GM12878 (cell line): Measurements from ENCODE around the gene PRMT2. TPM values are rescaled to one million over a fixed set of nuclear protein-coding genes. Genes with fewer than 3 reads are reported as not detected.

Source experiments
- ATAC-seq: fragments of 200-7000 bp; cut with Tn5 transposase; 3 replicates; pipeline ENCODE4 v1.9.1; 2020; ENCODE audit warnings: mild to moderate bottlenecking, moderate library complexity
- BruUV-seq: library from RNA; stranded (reverse); fragments of 400-500 nt; replicated peaks from 2 replicates; lab custom pipeline; 2021; lab: Mats Ljungman, UMichigan
- CTCF ChIA-PET: fragments of 300-600 bp; sonication (Branson Sonifier 250); formaldehyde crosslinking; extraction: SDS; loops from one replicate; lab custom pipeline; 2021; ENCODE audit warnings: inconsistent platforms; lab: Yijun Ruan, JAX
- POLR2A ChIA-PET: fragments of 350-600 bp; formaldehyde crosslinking; extraction: SDS; loops from one replicate; lab custom pipeline; 2021; ENCODE audit warnings: inconsistent platforms; lab: Charles Lee
- RAD21 ChIA-PET: fragments of 300-600 bp; sonication (Branson Sonifier 250); formaldehyde crosslinking; loops from one replicate; lab custom pipeline; 2023; ENCODE audit warnings: antibody characterized with exemption; ENCODE audit not compliant: unreplicated experiment; lab: Charles Lee
- SMC1A ChIA-PET: fragments of 300-600 bp; sonication (Branson Sonifier 250); formaldehyde crosslinking; loops from one replicate; lab custom pipeline; 2023; ENCODE audit not compliant: unreplicated experiment, uncharacterized antibody; lab: Charles Lee
- DNase-seq: peaks from one replicate; pipeline ENCODE4 v3.0.0-alpha.2; 2011; ENCODE audit warnings: low read depth, low spot score
- FAIRE-seq: peaks from 3 replicates; lab custom pipeline; 2011; peaks lifted over from hg19 to GRCh38; lab: Jason Lieb, UNC
- H2AFZ ChIP-seq: 2 replicates; pipeline ENCODE4 v1.6.0; 2011; ENCODE audit warnings: low read depth, low read length, control low read depth; ENCODE audit not compliant: control insufficient read depth
- H3K27ac ChIP-seq: 2 replicates; pipeline ENCODE4 v1.5.1; 2011; ENCODE audit warnings: control low read depth; ENCODE audit not compliant: control insufficient read depth, insufficient read depth
- H3K27me3 ChIP-seq, 2 experiments: replicated peaks in 1 of 2; 2 replicates each; pipeline versions ENCODE4 v1.6.0 to v1.6.1; 2011; ENCODE audit warnings: low read length in 1 of 2; ENCODE audit not compliant: control insufficient read depth in 2 of 2, insufficient read depth in 2 of 2
- H3K36me3 ChIP-seq, 2 experiments: 2 replicates each; pipeline ENCODE4 v1.5.1; 2011; ENCODE audit warnings: low read length in 1 of 2; ENCODE audit not compliant: control insufficient read depth in 2 of 2, insufficient read depth in 2 of 2
- H3K4me1 ChIP-seq: 2 replicates; pipeline ENCODE4 v1.6.1; 2011; ENCODE audit warnings: mild to moderate bottlenecking, low read length, moderate library complexity, mixed read lengths; ENCODE audit not compliant: control insufficient read depth, insufficient read depth
- H3K4me2 ChIP-seq: 2 replicates; pipeline ENCODE4 v1.6.0; 2011; ENCODE audit warnings: control low read depth; ENCODE audit not compliant: control insufficient read depth, insufficient read depth
- H3K4me3 ChIP-seq: fragments of 200-600 bp; sonication (generic); 2 replicates; pipeline ENCODE4 v1.5.1; 2016
- H3K79me2 ChIP-seq: 2 replicates; pipeline ENCODE4 v1.6.0; 2011; ENCODE audit warnings: low read length; ENCODE audit not compliant: control insufficient read depth, insufficient read depth
- H3K9ac ChIP-seq: 2 replicates; pipeline ENCODE4 v1.8.0; 2011; ENCODE audit warnings: low read length, control low read depth, mixed read lengths; ENCODE audit not compliant: control insufficient read depth, insufficient read depth
- H3K9me3 ChIP-seq: replicated peaks from 3 replicates; pipeline ENCODE4 v1.5.1; 2011; ENCODE audit warnings: mild to moderate bottlenecking, low read length; ENCODE audit not compliant: control insufficient read depth, insufficient read depth
- H4K20me1 ChIP-seq: 2 replicates; pipeline ENCODE4 v1.6.0; 2011; ENCODE audit not compliant: control insufficient read depth, insufficient read depth
- E4F1 ChIP-seq: fragments of 450-650 bp; IDR thresholded peaks from 2 replicates; pipeline ENCODE4 v1.6.1; 2018; ENCODE audit warnings: borderline replicate concordance, mild to moderate bottlenecking; ENCODE audit not compliant: partially characterized antibody
- ESRRA ChIP-seq: IDR thresholded peaks from 2 replicates; pipeline ENCODE4 v1.6.1; 2012; ENCODE audit warnings: mild to moderate bottlenecking, low read length, improper control_type of control experiment
- JUNB ChIP-seq: IDR thresholded peaks from 2 replicates; pipeline ENCODE4 v1.6.1; 2016; ENCODE audit warnings: antibody characterized with exemption, mild to moderate bottlenecking
- NRF1 ChIP-seq: conservative IDR thresholded peaks from 2 replicates; pipeline ENCODE4 v1.6.1; 2011; ENCODE audit warnings: mild to moderate bottlenecking, low read depth, low read length, improper control_type of control experiment
- PML ChIP-seq: IDR thresholded peaks from 2 replicates; pipeline ENCODE4 v1.6.1; 2012; ENCODE audit warnings: low read length, inconsistent platforms
- SMAD5 ChIP-seq: IDR thresholded peaks from 2 replicates; pipeline ENCODE4 v1.6.1; 2016; ENCODE audit warnings: antibody characterized with exemption, low read depth
- SREBF1 ChIP-seq: IDR thresholded peaks from 2 replicates; pipeline ENCODE4 v1.6.1; 2012; ENCODE audit warnings: mild to moderate bottlenecking, low read length
- SUZ12 ChIP-seq: fragments of 200-600 bp; sonication (generic); IDR thresholded peaks from one replicate; pipeline ENCODE4 v1.6.1; 2018; ENCODE audit warnings: antibody characterized with exemption, mild to moderate bottlenecking; ENCODE audit not compliant: unreplicated experiment
- WRNIP1 ChIP-seq: IDR thresholded peaks from 2 replicates; pipeline ENCODE4 v1.6.1; 2011; ENCODE audit warnings: low read depth, low read length, improper control_type of control experiment, borderline replicate concordance
- ZBTB4 ChIP-seq: fragments of 450-650 bp; formaldehyde crosslinking; IDR thresholded peaks from 2 replicates; pipeline ENCODE4 v1.4.0; 2022; ENCODE audit warnings: mild to moderate bottlenecking, moderate library complexity
- ZNF207 ChIP-seq: fragments of 450-650 bp; IDR thresholded peaks from 2 replicates; pipeline ENCODE4 v1.6.1; 2014; ENCODE audit warnings: antibody characterized with exemption, mild to moderate bottlenecking, borderline replicate concordance
- WGBS: methylation state at CpG from one replicate; pipeline ENCODE4 v1.1.6; 2016; ENCODE audit warnings: low lambda C conversion rate; ENCODE audit not compliant: insufficient replicate concordance, insufficient coverage; ENCODE audit errors: missing lambda C conversion rate; 5-methylcytosine and 5-hydroxymethylcytosine counted together
- in situ Hi-C: fragments of 300-500 bp; cut with MboI; formaldehyde crosslinking; loops from 9 replicates; pipeline ENCODE4 v1.14.3; 2018; ENCODE audit warnings: mixed read lengths
- intact Hi-C: fragments of 100-400 bp; cut with micrococcal nuclease; formaldehyde crosslinking; loops from one replicate; pipeline ENCODE4 v1.14.2; 2022; ENCODE audit not compliant: unreplicated experiment
- polyA plus RNA-seq, 11 experiments: library from polyadenylated mRNA; depleted of rRNA in 4 of 11; unstranded in 6 of 11; stranded (reverse) in 5 of 11; fragments of >200 nt; fragmentation: Nextera tagmentation in 4 of 11; fragmentation: Illumina TruSeq in 1 of 11; extraction: Ambion mirVana in 4 of 11; extraction: Trizol in 1 of 11; gene quantifications; 1 replicate in 1 of 11; 2 replicates in 10 of 11; pipeline versions ENCODE4 v1.2.1 to v1.2.3, GENCODE V29; 2011 to 2016; ENCODE audit warnings: inconsistent platforms in 2 of 11, missing spikeins in 2 of 11, low read depth in 1 of 11
- total RNA-seq, 4 experiments: library from RNA; depleted of rRNA in 3 of 4; stranded (reverse); fragments of >200 nt in 3 of 4; fragmentation: Illumina TruSeq in 1 of 4; extraction: Trizol in 1 of 4; gene quantifications; 2 replicates each; pipeline versions ENCODE4 v1.2.1 to v1.2.3, GENCODE V29; 2013 to 2021

The PRMT2 gene
- total and polyA plus RNA-seq, 10 of the 15 experiments (the other 5 are each of a cell fraction or from before 2014, with no cell fraction given): 16.1 to 48.6 (median 36.2) TPM

- no peak for TF ChIP-seq ZBTB4
- no peak for TF ChIP-seq NRF1
- no peak for TF ChIP-seq SMAD5
Observed at GRCh38 chr21:46624050-46624449, 11.4 kb upstream of the PRMT2 start (continued).

- Histone ChIP-seq H3K9ac (no peak overlapping the region), H3K4me2 (no peak overlapping the region), H4K20me1 (no peaks in the 10 kb centered on the region), H2AFZ (no peak overlapping the region), H3K4me3 (no peak overlapping the region), H3K4me1 (peaks cover 7% of the 10 kb centered on the region), H3K27ac (no peak overlapping the region), H3K79me2 (no peaks in the 10 kb centered on the region), H3K27me3 (no peaks in the 10 kb centered on the region), H3K9me3 (peaks cover 3% of the 10 kb centered on the region; the same call in 1 of the 3 replicates), H3K36me3 (no peaks in the 10 kb centered on the region)
- DNase-seq: no peak
- no TSS peak for BruUV-seq
- 15% methylated on average over 1 of the region's 1 CpG for WGBS
- RAD21 ChIA-PET: no interaction called here
- no peak for ATAC-seq
- in situ Hi-C loops: no loop called here
- no peak for FAIRE-seq
- intact Hi-C loops: no loop called here
- CTCF ChIA-PET: no interaction called here
- TF ChIP-seq JUNB: no peak
- TF ChIP-seq ESRRA: no peak
- no peak for TF ChIP-seq SREBF1
- TF ChIP-seq E4F1: no peak
- TF ChIP-seq ZNF207: no peak
- no peak for TF ChIP-seq WRNIP1
- no peak for TF ChIP-seq PML
- TF ChIP-seq SUZ12: no peak
- TF ChIP-seq, all 136 proteins: peak for 0
- ChIA-PET SMC1A (no interaction called here), POLR2A (no interaction called here)
Observed at GRCh38 chr21:46625759-46626158, 9.7 kb upstream of the PRMT2 start.
